A172 (cell line): Measurements from ENCODE around the gene GSTT4. TPM values are rescaled to one million over a fixed set of nuclear protein-coding genes. Genes with fewer than 3 reads are reported as not detected.
"Not testable (repeated sequence)": the region's sequence is repeated elsewhere in the genome, so short reads cannot be mapped to it uniquely, and the experiment has no call there.

Source experiments
- DNase-seq: peaks from one replicate; pipeline ENCODE4 v3.0.0-alpha.2; 2015; ENCODE audit warnings: low spot score
- total RNA-seq: library from RNA; depleted of rRNA; stranded (reverse); fragments of >200 nt; shearing (Covaris generic); gene quantifications from 2 replicates; pipeline ENCODE4 v1.2.3, GENCODE V29; 2014; rRNA removed

The GSTT4 gene
- total RNA-seq, 1 experiment from 2014 or later = not detected

DNA sequence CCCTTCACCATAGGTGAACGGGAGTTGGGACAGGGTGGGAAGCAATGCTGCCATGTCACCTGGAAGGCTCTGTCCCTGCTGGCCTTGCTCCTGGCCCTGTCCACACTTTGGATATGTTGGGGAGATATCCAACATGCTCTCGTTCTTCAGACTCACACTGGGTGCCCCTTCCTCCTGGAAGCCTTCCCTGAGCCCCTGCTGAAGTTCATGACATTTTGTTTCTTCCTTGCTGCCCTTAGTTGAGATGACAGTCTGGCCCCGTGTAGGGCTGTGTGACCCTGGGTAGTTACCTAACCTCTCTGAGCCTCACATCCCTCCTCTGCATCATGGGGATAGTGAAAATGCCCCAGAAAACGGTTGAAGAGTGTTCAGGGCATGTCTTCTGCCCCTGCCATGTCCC lies 51.8 kb downstream of the GSTT4 start:
- not testable (repeated sequence) for DNase-seq

DNA sequence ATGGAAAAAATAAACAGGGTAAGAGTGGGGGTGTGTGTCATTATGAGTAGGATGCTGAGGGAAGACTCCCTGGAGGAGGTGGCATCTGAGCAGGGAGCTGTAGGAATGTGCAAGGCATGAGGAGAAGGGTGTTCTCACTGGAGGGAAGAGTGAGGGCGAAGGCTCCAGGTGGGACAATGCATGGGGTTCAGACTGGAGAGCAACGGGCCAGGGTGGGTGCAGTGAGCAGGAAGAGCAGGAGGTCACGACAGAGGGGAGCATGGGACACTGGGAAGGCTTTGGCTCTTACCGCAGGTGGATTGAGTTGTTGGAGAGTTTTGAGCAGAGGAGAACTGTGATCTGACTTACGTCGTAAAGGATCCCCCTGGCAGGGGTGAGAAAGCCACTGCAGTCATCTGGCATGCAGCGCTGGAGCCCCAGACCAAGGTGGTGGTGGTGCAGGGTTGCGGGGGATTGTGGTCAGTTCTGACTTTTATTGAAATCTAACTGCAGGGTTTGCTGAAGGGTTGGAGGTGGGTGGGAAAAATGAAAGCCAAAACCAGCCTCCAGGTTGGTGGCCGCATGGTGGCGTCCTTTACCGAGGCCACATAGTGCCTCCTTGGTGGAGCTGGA lies 52.4 kb downstream of the GSTT4 start:
- not testable (repeated sequence) for DNase-seq

DNA sequence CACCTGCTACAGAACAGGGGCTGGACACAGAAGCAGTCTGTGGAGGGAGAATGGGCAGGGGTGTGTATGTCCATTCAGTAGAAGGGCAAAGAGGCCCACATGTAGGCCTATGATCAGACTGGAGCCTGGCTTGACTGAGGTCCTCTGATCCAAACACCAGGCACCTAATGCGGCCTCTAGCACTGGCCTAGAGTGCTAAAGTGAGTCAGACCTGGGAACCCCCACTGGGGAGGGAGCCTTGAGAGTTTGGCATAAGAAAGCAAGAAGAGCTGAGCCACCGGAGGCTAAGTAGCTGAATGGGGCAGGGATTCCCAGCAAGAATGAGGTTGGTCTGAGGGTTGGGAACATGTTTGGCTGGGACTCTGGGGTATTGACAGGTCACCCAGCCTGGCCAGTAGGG lies 53.9 kb downstream of the GSTT4 start:
- not testable (repeated sequence) for DNase-seq

DNA sequence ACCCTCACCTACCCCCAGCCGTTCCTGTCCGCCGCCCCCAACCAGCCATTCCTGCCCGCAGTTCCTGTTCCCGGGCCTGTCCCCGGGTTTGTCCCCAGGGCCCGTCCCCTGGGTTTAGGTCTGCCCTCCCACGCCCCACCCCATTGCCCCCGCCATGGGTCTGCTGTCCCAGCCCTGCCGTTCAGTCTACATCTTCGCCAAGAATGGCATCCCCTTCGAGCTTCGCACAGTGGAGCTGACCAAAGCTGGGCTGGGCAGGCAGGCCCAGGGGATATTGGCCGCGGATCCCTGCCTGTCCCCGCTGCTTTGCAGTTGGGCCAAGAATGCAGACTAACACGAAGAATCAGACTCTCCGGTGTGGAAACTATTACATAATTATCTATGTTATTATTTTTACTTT lies 55.5 kb downstream of the GSTT4 start:
- not testable (repeated sequence) for DNase-seq

Other genes with a start within 250 kb of the GSTT4 start
- gene C22orf15, start 242.5 kb downstream of the GSTT4 start, total RNA-seq = 0.26 and 0.40 TPM in 2 replicates
- gene CHCHD10, start 237.5 kb downstream of the GSTT4 start, total RNA-seq = 2.6 and 17.3 TPM in 2 replicates
- 8.2 and 10.3 TPM in 2 replicates for gene MMP11, start 232.6 kb downstream of the GSTT4 start, total RNA-seq
- gene SMARCB1, start 218.5 kb downstream of the GSTT4 start, total RNA-seq = 69.1 and 168 TPM in 2 replicates
- 0.79 and 1.7 TPM in 2 replicates for gene DERL3, start 166.4 kb downstream of the GSTT4 start, total RNA-seq
- gene SLC2A11, start 147.6 kb downstream of the GSTT4 start, total RNA-seq = 6.8 and 8.2 TPM in 2 replicates
- 136 and 143 TPM in 2 replicates for gene MIF, start 111.1 kb downstream of the GSTT4 start, total RNA-seq
- gene GSTT2B, start 44.3 kb downstream of the GSTT4 start, total RNA-seq = 6.3 and 7.5 TPM in 2 replicates
- gene DDTL, start 38.6 kb downstream of the GSTT4 start, total RNA-seq = 0.79 and 1.2 TPM in 2 replicates
- 78.7 and 124 TPM in 2 replicates for gene DDT, start 31.0 kb downstream of the GSTT4 start, total RNA-seq
- not detected in 2 replicates for gene GSTT2, start 25.3 kb downstream of the GSTT4 start, total RNA-seq
- 11.3 and 11.5 TPM in 2 replicates for gene CABIN1, start 5.9 kb upstream of the GSTT4 start, total RNA-seq
- gene SUSD2, start 176.0 kb upstream of the GSTT4 start, total RNA-seq = 1.1 and 2.6 TPM in 2 replicates
- gene GGT5, start 239.6 kb upstream of the GSTT4 start, total RNA-seq = not detected in 2 replicates